ENCODE results near the gene RBPJL.

Gene RBPJL

DNA sequence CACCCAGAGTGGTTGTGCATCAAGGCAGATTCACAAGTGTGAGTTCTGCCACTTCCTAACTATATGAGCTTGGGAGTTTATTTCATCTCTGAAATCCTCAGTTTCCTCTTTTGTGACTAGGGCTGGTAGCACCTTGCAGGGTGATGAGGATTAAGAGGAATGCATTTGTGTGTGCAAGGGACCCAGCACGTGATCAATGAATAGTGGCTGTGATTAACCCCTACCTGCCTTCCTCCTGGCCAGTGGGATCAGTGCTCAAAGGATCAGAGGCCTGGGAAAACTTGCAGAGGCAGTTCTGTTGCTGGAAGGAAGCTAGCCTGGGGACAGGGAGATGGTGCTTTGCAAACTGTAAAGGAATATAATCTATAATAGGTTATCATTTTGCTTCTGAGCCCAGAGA is 34.3 kb downstream of the RBPJL start:
- no peak overlapping the region for H3K27ac ChIP-seq (ENCODE audit: low read depth, low read length)
- H3K27me3 ChIP-seq (ENCODE audit: control insufficient read depth, low read length), result peaks cover 49% of the 10 kb centered on the region
- H3F3A ChIP-seq (ENCODE audit: control insufficient read depth, insufficient read depth), result no peaks in the 10 kb centered on the region
- no peak overlapping the region for H3K4me2 ChIP-seq (ENCODE audit: low read length)
- H4K20me1 ChIP-seq (ENCODE audit: control insufficient read depth, insufficient read depth, low read depth, low read length), result no peaks in the 10 kb centered on the region
- H3K4me1 ChIP-seq (ENCODE audit: control insufficient read depth, low read length), result no peaks in the 10 kb centered on the region
- H3K4me3 ChIP-seq (ENCODE audit: low read length), result no peak overlapping the region
- no peaks in the 10 kb centered on the region for H3K9me3 ChIP-seq (ENCODE audit: control insufficient read depth, insufficient read depth, low read length)
- no peaks in the 10 kb centered on the region for H3K36me3 ChIP-seq (ENCODE audit: control insufficient read depth, low read length)
- no peaks in the 10 kb centered on the region for H3K79me2 ChIP-seq (ENCODE audit: control insufficient read depth, low read length)
- H3K9me2 ChIP-seq (replicated peaks; ENCODE audit: control insufficient read depth, low read length), result no peaks in the 10 kb centered on the region
- TF ChIP-seq, protein P1, sequence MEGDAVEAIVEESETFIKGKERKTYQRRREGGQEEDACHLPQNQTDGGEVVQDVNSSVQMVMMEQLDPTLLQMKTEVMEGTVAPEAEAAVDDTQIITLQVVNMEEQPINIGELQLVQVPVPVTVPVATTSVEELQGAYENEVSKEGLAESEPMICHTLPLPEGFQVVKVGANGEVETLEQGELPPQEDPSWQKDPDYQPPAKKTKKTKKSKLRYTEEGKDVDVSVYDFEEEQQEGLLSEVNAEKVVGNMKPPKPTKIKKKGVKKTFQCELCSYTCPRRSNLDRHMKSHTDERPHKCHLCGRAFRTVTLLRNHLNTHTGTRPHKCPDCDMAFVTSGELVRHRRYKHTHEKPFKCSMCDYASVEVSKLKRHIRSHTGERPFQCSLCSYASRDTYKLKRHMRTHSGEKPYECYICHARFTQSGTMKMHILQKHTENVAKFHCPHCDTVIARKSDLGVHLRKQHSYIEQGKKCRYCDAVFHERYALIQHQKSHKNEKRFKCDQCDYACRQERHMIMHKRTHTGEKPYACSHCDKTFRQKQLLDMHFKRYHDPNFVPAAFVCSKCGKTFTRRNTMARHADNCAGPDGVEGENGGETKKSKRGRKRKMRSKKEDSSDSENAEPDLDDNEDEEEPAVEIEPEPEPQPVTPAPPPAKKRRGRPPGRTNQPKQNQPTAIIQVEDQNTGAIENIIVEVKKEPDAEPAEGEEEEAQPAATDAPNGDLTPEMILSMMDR (IDR thresholded peaks at IDR 0.05; ENCODE audit: low read depth, low read length, poor library complexity, severe bottlenecking), result no peak
- no peak for TF ChIP-seq EZH2phosphoT487 (IDR thresholded peaks at IDR 0.05; ENCODE audit: borderline replicate concordance, low read length)

DNA sequence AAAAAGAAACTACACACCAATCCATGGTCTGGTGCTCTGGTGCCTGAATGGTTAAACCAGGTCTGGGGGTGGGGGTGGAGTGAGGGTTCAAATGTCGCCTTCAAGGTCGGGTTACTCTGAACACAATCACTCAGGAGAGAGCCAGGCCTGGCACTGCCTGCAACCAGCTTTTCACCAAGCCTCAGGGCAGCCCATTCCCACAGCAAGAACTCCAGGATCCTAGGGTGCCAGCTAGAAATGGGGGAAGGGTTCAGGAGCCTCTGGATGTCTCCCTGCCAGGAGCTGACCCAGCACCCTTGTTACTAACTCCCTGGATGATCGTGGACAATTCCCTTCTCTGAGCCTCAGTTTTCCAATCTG is 34.9 kb downstream of the RBPJL start:
- no peaks in the 10 kb centered on the region for H3K4me1 ChIP-seq (ENCODE audit: control insufficient read depth, low read length)
- H3K27ac ChIP-seq (ENCODE audit: low read depth, low read length), result no peak overlapping the region
- H3K4me2 ChIP-seq (ENCODE audit: low read length), result no peak overlapping the region
- TF ChIP-seq EZH2phosphoT487 (IDR thresholded peaks at IDR 0.05; ENCODE audit: borderline replicate concordance, low read length), result no peak
- TF ChIP-seq, protein P1 (IDR thresholded peaks at IDR 0.05; ENCODE audit: low read depth, low read length, poor library complexity, severe bottlenecking), result no peak
- H3F3A ChIP-seq (ENCODE audit: control insufficient read depth, insufficient read depth), result no peaks in the 10 kb centered on the region
- H4K20me1 ChIP-seq (ENCODE audit: control insufficient read depth, insufficient read depth, low read depth, low read length), result no peaks in the 10 kb centered on the region
- no peak overlapping the region for H3K4me3 ChIP-seq (ENCODE audit: low read length)
- peaks cover 55% of the 10 kb centered on the region for H3K27me3 ChIP-seq (ENCODE audit: control insufficient read depth, low read length)
- H3K79me2 ChIP-seq (ENCODE audit: control insufficient read depth, low read length), result no peaks in the 10 kb centered on the region
- H3K9me3 ChIP-seq (ENCODE audit: control insufficient read depth, insufficient read depth, low read length), result no peaks in the 10 kb centered on the region
- H3K36me3 ChIP-seq (ENCODE audit: control insufficient read depth, low read length), result no peaks in the 10 kb centered on the region
- H3K9me2 ChIP-seq (replicated peaks; ENCODE audit: control insufficient read depth, low read length), result no peaks in the 10 kb centered on the region

- Histone ChIP-seq H4K20me1 (ENCODE audit: control insufficient read depth, insufficient read depth, low read depth, low read length) (no peaks in the 10 kb centered on the region), H3K79me2 (ENCODE audit: control insufficient read depth, low read length) (no peaks in the 10 kb centered on the region), H3K36me3 (ENCODE audit: control insufficient read depth, low read length) (no peaks in the 10 kb centered on the region), H3K4me2 (ENCODE audit: low read length) (no peak overlapping the region), H3K4me3 (ENCODE audit: low read length) (no peak overlapping the region), H3K27me3 (ENCODE audit: control insufficient read depth, low read length) (peaks cover 61% of the 10 kb centered on the region), H3F3A (ENCODE audit: control insufficient read depth, insufficient read depth) (no peaks in the 10 kb centered on the region), H3K4me1 (ENCODE audit: control insufficient read depth, low read length) (no peaks in the 10 kb centered on the region), H3K9me3 (ENCODE audit: control insufficient read depth, insufficient read depth, low read length) (no peaks in the 10 kb centered on the region), H3K9me2 (replicated peaks; ENCODE audit: control insufficient read depth, low read length) (no peaks in the 10 kb centered on the region), H3K27ac (ENCODE audit: low read depth, low read length) (no peak overlapping the region)
- TF ChIP-seq EZH2phosphoT487 (IDR thresholded peaks at IDR 0.05; ENCODE audit: borderline replicate concordance, low read length), result no peak
- TF ChIP-seq, protein P1 (IDR thresholded peaks at IDR 0.05; ENCODE audit: low read depth, low read length, poor library complexity, severe bottlenecking), result no peak
Observed at GRCh38 chr20:45341939-45342854, 35.6 kb downstream of the RBPJL start.

Data from DOHH2 (cell line).